Activated CD4-positive, CD25-positive, alpha-beta regulatory T cell treated with anti-CD3 and anti-CD28 coated beads, Interleukin-2, amount 50 U/mL, for 16 hours (primary cell): ENCODE data around the gene TFEB.

Source experiments
- DNase-seq: peaks from one replicate; pipeline ENCODE4 v3.0.0-alpha.2; 2020; ENCODE audit warnings: low read depth, low spot score

The TFEB gene

DNA sequence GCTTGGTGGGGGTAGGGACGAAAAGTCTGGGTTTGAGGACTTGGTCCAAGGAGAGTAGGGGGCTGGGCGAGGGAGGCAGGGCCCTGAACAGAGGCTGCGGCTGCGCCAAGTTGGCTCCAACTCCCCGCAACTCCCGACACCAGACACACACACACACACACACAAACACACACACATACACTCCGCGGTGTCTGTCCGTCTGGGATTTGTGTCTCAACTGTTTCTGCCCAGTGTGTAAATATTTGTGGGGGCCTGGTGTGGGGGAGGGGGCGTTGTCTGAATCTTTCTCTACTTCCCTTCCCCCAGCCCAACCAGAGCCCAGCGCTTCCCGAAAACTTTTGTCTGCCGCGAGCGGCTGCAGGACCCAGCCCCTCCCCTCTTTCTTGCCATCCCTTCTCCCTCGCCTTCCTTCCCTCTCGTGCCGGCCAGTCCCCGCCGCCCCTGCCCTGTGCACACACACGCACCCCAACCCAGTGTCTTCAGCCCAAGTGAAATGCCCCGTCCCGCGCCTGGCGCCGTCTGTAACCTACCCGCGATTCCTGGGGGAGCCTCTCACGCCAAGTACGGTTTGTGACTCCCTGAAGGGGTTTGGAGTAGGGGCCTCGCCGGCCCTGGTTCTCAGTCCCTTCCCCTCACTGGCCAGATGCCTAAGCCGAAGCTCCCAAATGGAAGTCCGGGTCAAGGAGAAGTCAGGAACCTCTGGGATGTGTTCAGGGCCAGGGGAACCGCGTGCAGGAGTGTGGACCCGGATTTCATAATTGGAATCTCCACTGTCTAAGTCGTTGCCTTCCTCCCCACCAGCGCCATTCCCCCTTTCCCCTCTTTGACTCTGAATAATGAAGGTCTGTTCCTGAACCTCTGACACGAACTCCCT, 96.2 kb downstream of the TFEB start:
- no peak for DNase-seq

GRCh38 chr6:41638002-41638934, 97.1 kb downstream of the TFEB start, which contains the start of gene MDFI:
Gene MDFI (plus strand): TSS chr6:41638468. CDS start chr6:41638750, 282 bp downstream.
- no peak for DNase-seq

DNA sequence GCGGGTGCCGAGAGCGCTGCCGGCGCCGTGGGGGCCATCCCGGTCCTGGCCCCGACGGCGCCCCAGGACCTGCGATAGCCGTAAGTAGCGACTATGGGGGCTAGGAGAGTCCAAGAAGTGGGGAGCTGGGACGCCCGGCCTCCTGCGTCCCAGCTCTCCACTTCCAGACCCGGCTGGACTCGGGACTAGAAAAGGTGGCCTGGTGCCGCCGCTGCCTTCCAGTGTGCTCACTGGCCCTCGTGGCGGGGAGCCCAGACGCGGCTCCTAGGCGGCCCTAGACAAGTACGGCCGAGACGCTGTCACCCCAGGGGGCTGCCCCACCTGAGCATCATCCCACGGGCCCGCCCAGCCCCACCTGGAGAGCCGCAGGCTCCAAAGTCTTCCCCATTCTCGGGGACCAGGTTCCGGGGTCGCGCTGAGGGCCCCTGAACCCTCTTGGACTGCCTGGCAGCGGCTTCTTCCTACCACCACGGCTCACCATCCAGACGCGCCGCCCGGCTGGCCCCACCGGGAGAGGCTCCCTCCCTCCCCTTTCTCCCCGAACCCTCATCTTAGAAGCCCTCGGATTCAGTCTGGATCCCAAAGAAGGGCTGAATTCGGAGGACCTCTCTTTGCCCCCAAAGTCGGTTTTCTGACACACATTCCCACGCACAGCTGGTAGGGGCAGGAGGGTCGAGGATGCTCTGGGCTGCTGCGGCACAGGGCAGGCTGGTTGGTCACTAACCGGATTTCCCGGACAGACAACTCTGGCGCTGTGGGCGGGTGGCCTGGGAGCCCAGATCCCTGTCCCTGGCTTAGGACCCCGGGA, 98.0 kb downstream of the TFEB start:
- no peak for DNase-seq

- DNase-seq, result no peak
Measured at GRCh38 chr6:41636833-41637193, 98.6 kb downstream of the TFEB start.

GRCh38 chr6:41635365-41635764, 100.0 kb downstream of the TFEB start:
- no peak for DNase-seq

DNA sequence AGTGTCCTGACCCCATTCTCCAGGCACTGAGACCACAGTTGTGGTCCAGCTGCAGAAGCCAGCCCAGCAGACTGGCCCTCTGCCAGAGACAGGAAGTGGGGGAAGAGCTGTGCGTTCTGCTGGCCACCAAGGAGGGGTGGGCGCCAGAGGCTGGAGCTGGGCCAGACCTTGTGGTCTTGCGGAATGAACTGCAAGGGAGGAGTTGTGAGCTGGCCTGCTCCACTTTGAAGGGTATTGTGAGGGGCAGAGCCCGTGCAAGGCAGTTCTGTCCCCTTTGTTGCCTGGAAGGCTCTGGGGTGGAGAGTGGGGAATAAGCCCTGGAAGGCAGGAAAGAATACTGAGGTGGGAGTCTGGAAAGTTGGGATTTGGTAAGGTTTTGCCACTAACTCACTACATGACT, 100.8 kb downstream of the TFEB start:
- no peak for DNase-seq
